Astrocyte (in vitro differentiated cells and primary cell): ENCODE data around the gene GCNT1. TPM values are rescaled to one million over a fixed set of nuclear protein-coding genes. Genes with fewer than 3 reads are reported as not detected.

ENCODE experiments used
- DNase-seq: peaks from one replicate; pipeline ENCODE4 v3.0.0-alpha.2; 2010; ENCODE audit warnings: low read depth
- FAIRE-seq: peaks from 2 replicates; lab custom pipeline; 2011; peaks lifted over from hg19 to GRCh38; lab: Jason Lieb, UNC
- H2AFZ ChIP-seq: 2 replicates; pipeline ENCODE4 v1.6.0; 2012; ENCODE audit warnings: low read depth, low read length, inconsistent platforms
- H3K27ac ChIP-seq: 2 replicates; pipeline ENCODE4 v1.5.1; 2011; ENCODE audit warnings: low read depth, low read length, inconsistent platforms
- H3K27me3 ChIP-seq: 2 replicates; pipeline ENCODE4 v1.6.0; 2011; ENCODE audit warnings: low read length, inconsistent platforms; ENCODE audit not compliant: insufficient read depth
- H3K36me3 ChIP-seq: 2 replicates; pipeline ENCODE4 v1.5.1; 2011; ENCODE audit warnings: low read length, inconsistent platforms; ENCODE audit not compliant: insufficient read depth
- H3K4me1 ChIP-seq: 2 replicates; pipeline ENCODE4 v1.5.1; 2011; ENCODE audit warnings: low read length, inconsistent platforms; ENCODE audit not compliant: insufficient read depth
- H3K4me2 ChIP-seq: 2 replicates; pipeline ENCODE4 v1.6.0; 2012; ENCODE audit warnings: low read length, inconsistent platforms
- H3K4me3 ChIP-seq: 2 replicates; pipeline ENCODE4 v1.5.1; 2011; ENCODE audit warnings: low read depth, mild to moderate bottlenecking, low read length, inconsistent platforms; ENCODE audit not compliant: insufficient read depth
- H3K79me2 ChIP-seq: 2 replicates; pipeline ENCODE4 v1.6.0; 2012; ENCODE audit warnings: mild to moderate bottlenecking, low read length, inconsistent platforms; ENCODE audit not compliant: insufficient read depth
- H3K9ac ChIP-seq: 2 replicates; pipeline ENCODE4 v1.6.0; 2012; ENCODE audit warnings: mild to moderate bottlenecking, low read length, inconsistent platforms
- H3K9me3 ChIP-seq: 2 replicates; pipeline ENCODE4 v1.5.1; 2012; ENCODE audit warnings: low read depth, mild to moderate bottlenecking, low read length, inconsistent platforms; ENCODE audit not compliant: insufficient read depth
- H4K20me1 ChIP-seq: 2 replicates; pipeline ENCODE4 v1.6.0; 2012; ENCODE audit warnings: low read length, inconsistent platforms; ENCODE audit not compliant: insufficient read depth
- H3K27ac Mint-ChIP-seq: one replicate; pipeline ENCODE4 v1.8.0; 2021; ENCODE audit warnings: mild to moderate bottlenecking, mixed read lengths; ENCODE audit not compliant: unreplicated experiment
- H3K27me3 Mint-ChIP-seq: one replicate; pipeline ENCODE4 v1.8.0; 2021; ENCODE audit warnings: low read depth, mixed read lengths; ENCODE audit not compliant: unreplicated experiment
- H3K36me3 Mint-ChIP-seq: one replicate; pipeline ENCODE4 v1.8.0; 2021; ENCODE audit warnings: low read depth, mixed read lengths; ENCODE audit not compliant: unreplicated experiment
- H3K4me1 Mint-ChIP-seq: one replicate; pipeline ENCODE4 v1.8.0; 2021; ENCODE audit warnings: low read depth, mixed read lengths; ENCODE audit not compliant: unreplicated experiment
- H3K4me3 Mint-ChIP-seq: one replicate; pipeline ENCODE4 v1.8.0; 2021; ENCODE audit warnings: mild to moderate bottlenecking, moderate library complexity, mixed read lengths; ENCODE audit not compliant: unreplicated experiment
- H3K9me3 Mint-ChIP-seq: one replicate; pipeline ENCODE4 v1.8.0; 2021; ENCODE audit warnings: mild to moderate bottlenecking, mixed read lengths; ENCODE audit not compliant: unreplicated experiment
- CTCF ChIP-seq: IDR thresholded peaks from 2 replicates; pipeline ENCODE4 v1.5.1; 2011; ENCODE audit warnings: low read depth, mild to moderate bottlenecking, inconsistent platforms, low read length, moderate library complexity; ENCODE audit not compliant: insufficient read depth
- EZH2 ChIP-seq: IDR thresholded peaks from 2 replicates; pipeline ENCODE4 v1.6.1; 2012; ENCODE audit warnings: mild to moderate bottlenecking, low read length, inconsistent platforms; ENCODE audit not compliant: insufficient read depth
- total RNA-seq: library from RNA; stranded (reverse); gene quantifications from 2 replicates; pipeline ENCODE4 v1.2.1, GENCODE V29; 2021

GCNT1 gene
- total RNA-seq, 1 donor from 2014 or later, result 14.7 TPM

- no peaks in the 10 kb centered on the region for H3K79me2 ChIP-seq
Measured at GRCh38 chr9:76542360-76542759, 83.4 kb downstream of the GCNT1 start.

GRCh38 chr9:76545191-76545590 is 86.2 kb downstream of the GCNT1 start:
- Mint-ChIP-seq H3K36me3 (peaks cover 3% of the 10 kb centered on the region), H3K4me3 (no peak overlapping the region), H3K9me3 (peaks cover 3% of the 10 kb centered on the region), H3K4me1 (no peaks in the 10 kb centered on the region), H3K27ac (no peak overlapping the region), H3K27me3 (peaks cover 2% of the 10 kb centered on the region)
- Histone ChIP-seq H3K4me2 (no peak overlapping the region), H4K20me1 (no peaks in the 10 kb centered on the region), H3K27me3 (no peaks in the 10 kb centered on the region), H3K79me2 (no peaks in the 10 kb centered on the region), H3K36me3 (no peaks in the 10 kb centered on the region), H3K4me1 (no peaks in the 10 kb centered on the region), H3K9me3 (no peaks in the 10 kb centered on the region), H2AFZ (no peak overlapping the region), H3K4me3 (no peak overlapping the region), H3K9ac (no peak overlapping the region), H3K27ac (no peak overlapping the region)
- FAIRE-seq (no peak), DNase-seq (no peak)
- TF ChIP-seq CTCF (no peak), EZH2 (no peak)

More at GRCh38 chr9:76542360-76542759, 83.4 kb downstream of the GCNT1 start:
- no peak for FAIRE-seq
- Histone ChIP-seq H3K4me2 (no peak overlapping the region), H3K4me1 (peaks cover 7% of the 10 kb centered on the region), H2AFZ (no peak overlapping the region), H3K4me3 (no peak overlapping the region), H3K27ac (no peak overlapping the region), H4K20me1 (no peaks in the 10 kb centered on the region), H3K9me3 (no peaks in the 10 kb centered on the region), H3K9ac (no peak overlapping the region), H3K27me3 (no peaks in the 10 kb centered on the region), H3K36me3 (no peaks in the 10 kb centered on the region)
- Mint-ChIP-seq H3K27ac (no peak overlapping the region), H3K36me3 (no peaks in the 10 kb centered on the region), H3K9me3 (no peaks in the 10 kb centered on the region), H3K4me1 (peaks cover 8% of the 10 kb centered on the region), H3K27me3 (no peaks in the 10 kb centered on the region), H3K4me3 (no peak overlapping the region)
- DNase-seq, result no peak
- TF ChIP-seq CTCF (no peak), EZH2 (no peak)

- Histone ChIP-seq H4K20me1 (no peaks in the 10 kb centered on the region), H3K4me1 (no peaks in the 10 kb centered on the region), H3K36me3 (no peaks in the 10 kb centered on the region), H3K9me3 (no peaks in the 10 kb centered on the region), H3K4me2 (no peak overlapping the region), H3K79me2 (no peaks in the 10 kb centered on the region), H3K4me3 (no peak overlapping the region), H3K9ac (no peak overlapping the region), H3K27ac (no peak overlapping the region), H2AFZ (no peak overlapping the region), H3K27me3 (no peaks in the 10 kb centered on the region)
- Mint-ChIP-seq H3K27ac (no peak overlapping the region), H3K4me3 (no peak overlapping the region), H3K4me1 (no peaks in the 10 kb centered on the region), H3K9me3 (peaks cover 3% of the 10 kb centered on the region), H3K27me3 (peaks cover 2% of the 10 kb centered on the region), H3K36me3 (peaks cover 4% of the 10 kb centered on the region)
- TF ChIP-seq CTCF (no peak), EZH2 (no peak)
- no peak for FAIRE-seq
- DNase-seq, result no peak
Measured at GRCh38 chr9:76552181-76552580, 93.2 kb downstream of the GCNT1 start.
